GM18505 (cell line): Measurements from ENCODE around the gene SRPRB.

Source experiments
- ATAC-seq: cut with Tn5 transposase; IDR thresholded peaks from one replicate; pipeline ENCODE4 v1.9.1; 2021; ENCODE audit not compliant: unreplicated experiment
- POLR2A ChIP-seq: IDR thresholded peaks from 4 replicates; pipeline ENCODE4 v1.6.1; 2011; ENCODE audit warnings: borderline replicate concordance; ENCODE audit not compliant: insufficient read depth, insufficient read length; ENCODE audit errors: extremely low read depth

Gene SRPRB

DNA sequence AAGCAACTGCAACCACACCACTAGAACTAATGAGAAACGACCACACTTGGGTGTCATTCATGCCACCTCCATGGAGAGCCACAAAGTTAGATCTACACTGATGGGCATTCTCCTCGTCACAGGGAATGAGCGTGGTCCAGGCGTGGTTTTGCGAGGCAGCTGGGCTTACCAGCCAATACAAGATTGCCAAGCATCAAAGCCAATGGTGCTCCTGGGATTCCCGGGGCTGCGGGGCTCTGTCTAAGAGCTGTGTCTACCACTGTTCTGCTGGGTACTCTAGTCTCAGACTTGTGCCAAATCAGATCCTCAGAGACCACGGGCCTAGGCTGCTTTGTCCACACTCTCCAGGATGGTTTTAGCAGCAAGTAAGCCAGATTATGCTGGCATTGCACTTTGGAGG, 46.3 kb downstream of the SRPRB start:
- no peak for ATAC-seq
- peak; percentile 8 for TF ChIP-seq POLR2A

DNA sequence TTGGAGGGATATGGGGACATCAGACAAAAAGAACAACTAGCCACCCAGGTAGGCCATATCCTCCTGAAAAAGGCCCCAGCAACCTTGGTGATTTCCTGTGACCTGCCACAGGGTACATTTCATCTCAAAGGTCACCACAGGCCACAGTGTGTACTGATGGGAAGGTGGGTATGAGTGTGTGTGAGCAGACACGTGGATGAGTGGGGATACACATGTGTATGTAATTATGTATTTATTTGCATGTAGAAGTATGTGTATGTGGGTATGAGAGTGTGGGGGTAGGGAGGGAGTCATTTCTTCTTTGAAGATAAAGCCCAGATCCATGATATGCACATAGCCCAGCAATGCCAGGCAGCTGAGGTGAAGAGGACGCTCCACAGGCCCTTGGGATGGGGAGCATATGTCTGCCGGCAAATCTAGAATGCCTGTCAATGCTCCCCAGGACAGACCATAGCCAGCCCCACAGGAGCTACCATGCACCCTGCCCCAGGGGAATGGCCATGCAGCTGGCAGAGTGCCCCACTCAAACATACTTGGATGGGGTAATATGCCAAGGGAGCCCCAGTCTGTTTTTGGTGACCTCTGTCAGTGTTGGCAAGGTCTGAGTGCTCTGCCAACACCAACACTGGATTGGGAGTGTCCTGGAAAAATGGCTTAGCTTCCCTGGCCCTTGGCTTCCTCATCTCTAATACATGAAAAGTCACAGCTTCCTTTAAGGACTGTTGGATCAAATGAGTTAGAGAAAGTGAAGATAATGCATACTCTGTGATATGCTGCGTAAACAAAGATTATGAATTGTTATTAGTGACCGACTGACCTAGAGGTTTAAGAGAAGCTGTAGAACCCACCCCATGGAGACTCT, 47.7 kb downstream of the SRPRB start:
- TF ChIP-seq POLR2A: no peak
- ATAC-seq: no peak

DNA sequence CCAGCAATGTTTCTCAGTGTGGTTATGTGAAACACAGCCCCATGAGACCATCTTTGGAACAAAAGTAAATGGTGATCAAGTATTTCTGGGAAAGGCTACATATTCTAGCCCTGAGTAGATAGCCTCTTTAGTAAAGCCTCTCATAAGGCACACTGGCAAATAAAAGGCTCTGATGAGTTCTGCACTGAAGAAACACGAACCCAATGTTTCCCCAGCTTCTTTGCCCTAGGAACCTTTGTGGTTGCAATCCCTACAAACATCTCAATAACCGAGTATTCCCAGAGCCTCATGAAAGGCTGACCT, 48.3 kb downstream of the SRPRB start:
- ATAC-seq: no peak
- TF ChIP-seq POLR2A: no peak

DNA sequence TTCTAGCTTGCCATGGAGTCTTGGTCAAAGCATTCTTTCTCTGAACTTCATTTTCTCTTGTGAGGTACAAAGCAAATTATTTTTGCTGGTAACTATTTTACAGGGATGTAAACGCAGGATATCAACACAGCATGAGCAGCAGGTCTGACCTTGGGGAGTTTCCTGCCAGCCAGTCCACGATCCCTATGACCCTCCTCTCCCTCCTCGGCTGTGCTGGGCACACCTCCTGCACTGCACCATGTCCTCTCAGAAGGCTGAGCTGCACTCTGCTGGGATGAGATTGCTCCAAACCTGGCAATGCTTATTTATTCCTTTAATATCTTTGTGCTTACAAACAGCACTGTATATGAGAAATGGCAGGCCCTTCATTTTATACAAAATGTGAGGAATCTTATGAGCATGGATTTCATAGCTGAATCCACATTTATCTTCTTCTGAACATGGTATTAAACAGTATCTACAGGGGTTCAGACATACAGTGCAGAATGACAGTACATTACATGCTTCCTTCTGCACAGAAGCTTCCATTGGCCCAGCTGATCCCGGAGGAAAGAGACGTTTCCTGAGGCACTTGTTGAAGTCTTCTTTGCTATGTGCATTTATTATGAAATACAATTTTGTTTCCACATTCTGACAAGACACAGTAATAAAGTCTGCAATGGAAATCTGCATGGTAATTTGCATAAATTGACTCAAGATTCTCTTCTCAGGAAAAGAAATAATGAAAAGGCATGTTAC, 48.8 kb downstream of the SRPRB start:
- ATAC-seq: no peak
- TF ChIP-seq POLR2A: no peak

DNA sequence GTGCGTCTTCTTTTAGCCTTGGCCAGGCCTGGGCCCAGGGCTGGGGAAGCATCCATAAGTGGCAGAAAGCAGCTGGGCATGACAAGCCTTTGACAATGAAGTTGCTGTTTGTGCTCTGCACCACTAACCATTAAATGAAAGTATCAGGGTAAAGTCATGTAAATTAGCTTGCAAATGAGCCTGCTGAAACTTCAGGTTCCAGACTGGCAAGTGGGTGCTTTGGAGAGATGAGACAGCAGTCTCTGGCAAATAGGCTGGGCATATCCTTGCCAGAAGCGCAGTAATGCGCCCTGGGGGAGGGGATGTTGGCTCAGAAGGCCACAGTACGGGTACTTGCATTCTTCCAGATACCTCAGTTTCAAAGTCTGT, 49.4 kb downstream of the SRPRB start:
- TF ChIP-seq POLR2A: no peak
- no peak for ATAC-seq

DNA sequence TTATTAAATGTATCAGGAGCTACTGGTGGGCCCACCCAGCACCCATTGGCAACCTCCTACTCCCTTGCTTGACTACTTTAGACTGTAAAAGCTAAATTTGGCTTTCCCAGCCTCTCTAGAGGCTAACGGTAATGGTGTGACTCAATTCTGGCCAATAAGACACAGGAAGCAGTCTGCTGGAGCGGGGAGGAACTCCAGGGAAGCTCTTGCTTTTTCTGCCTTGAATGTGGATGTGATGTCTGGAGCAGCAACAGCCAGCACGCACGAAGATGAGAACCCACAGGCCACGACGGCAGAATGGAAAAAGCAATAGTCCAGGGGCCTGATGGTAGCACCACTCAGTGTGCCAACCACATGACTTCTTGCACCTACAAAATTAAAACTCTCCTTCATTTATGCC, 50.2 kb downstream of the SRPRB start:
- ATAC-seq: no peak
- no peak for TF ChIP-seq POLR2A

DNA sequence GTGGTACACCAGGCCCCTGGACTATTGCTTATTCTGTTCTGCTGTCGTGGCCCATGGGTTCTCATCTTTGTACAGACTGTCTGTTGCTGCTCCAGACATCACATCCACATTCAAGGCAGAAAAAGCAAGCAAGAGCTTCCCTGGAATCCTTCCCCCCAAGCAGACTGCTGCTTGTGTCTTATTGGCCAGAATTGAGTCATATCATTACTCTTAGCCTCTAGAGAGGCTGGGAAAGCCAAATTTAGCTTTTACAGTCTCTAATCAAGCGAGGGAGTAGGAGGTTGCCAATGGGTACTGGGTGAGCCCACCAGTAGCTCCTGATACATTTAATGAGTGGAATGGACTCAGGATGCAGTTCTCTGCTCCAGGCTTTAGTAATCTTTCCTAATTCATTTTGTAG, 50.7 kb downstream of the SRPRB start:
- ATAC-seq: no peak
- no peak for TF ChIP-seq POLR2A

DNA sequence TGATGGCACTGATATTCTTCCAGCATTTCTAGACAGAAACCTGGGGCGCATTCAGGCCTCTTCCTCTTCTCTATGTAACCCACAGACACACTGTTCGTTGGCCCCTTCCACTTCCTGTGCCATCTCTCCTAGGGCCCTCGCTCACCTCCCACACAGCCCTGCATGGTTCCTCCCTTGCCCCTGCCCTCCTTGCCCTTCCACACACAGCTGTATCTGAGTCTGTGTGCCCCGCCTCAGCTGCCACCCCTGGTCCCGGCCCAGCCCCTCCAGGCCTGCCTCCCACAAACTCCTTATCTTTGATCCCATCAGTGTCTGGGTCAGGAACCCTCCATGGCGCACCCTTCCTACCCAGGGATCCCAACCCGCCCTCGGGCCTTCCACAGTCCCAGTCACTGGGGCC, 52.2 kb downstream of the SRPRB start:
- ATAC-seq: no peak
- no peak for TF ChIP-seq POLR2A

DNA sequence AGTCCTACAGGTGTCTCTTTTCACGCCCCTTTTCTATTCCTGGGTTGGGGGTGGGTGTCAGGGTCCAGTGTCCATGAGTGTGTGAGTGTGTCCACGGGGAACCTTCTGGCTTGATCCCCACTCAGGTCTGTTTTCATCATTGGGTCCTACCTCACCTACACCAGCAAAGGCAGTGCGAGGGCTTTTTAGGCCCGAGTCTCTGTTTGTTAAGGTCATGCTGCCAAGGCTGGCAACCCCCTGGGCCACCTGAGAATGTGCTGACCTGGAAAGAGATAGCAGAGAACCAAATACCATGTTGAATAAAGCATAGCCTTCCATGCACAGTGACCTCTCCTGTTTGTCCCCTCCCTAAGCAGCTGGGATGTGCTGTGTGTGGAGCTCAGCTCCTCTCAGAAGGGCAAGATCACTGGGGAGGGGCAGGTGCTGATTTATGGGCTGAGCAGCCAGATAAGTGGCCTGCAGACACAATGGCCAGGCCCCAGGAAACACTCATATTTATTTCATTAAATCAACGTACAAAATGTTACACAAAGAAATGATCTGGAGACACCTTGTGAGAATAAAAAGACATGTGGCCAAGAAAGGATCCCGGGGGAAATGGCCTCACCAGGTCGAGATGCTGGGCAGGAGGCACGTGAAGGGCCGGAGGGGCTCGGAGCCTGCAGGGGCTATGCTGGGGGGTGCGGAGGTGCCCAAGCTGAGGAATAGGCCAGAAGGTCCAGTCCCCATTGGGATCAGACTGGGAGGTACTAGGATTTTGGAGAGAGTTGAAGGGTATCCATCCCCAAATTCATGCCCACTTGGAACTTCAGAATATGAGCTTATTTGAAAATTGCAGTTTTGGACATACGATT, 54.0 kb downstream of the SRPRB start:
- no peak for TF ChIP-seq POLR2A
- ATAC-seq: no peak

DNA sequence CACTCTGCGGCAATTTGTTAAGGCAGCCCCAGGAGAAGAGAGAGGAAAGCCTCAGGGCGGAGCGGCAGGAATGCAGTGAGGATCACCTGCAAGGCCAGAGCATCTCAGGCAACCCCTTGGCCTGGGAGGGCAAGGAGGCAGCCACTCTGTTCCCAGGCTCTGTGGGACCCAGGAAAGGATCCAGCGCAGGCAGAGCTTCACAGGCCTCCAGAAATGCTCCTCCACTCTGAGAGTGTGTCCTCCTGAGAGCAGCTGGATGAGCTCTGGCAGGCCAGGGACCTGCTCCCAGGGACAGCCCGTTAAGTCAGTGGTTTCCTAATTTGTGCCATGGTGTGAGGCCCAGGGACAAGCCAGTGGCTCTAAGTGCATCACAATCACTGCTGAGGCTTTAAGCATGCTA, 54.9 kb downstream of the SRPRB start:
- no peak for ATAC-seq
- TF ChIP-seq POLR2A: no peak

DNA sequence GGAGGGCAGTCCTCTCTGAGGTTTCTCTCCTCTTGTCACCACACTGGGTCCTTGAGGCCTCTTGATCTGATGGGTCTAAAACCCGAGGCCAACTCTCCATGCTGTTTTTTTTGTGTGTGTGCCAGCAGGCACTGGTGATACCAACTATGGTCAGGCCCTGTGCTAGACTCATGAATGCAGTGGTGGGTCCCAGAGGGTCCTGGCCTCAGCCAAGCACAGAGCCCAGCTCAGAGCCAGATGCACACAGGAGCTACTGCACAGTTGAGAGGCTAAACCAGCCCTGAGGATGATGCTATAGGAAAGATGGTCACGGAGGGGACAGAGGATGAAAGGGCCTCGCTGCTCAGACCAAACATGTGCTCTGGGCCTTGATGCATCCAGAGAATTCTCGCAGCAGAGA, 56.5 kb downstream of the SRPRB start:
- no peak for TF ChIP-seq POLR2A
- ATAC-seq: no peak

DNA sequence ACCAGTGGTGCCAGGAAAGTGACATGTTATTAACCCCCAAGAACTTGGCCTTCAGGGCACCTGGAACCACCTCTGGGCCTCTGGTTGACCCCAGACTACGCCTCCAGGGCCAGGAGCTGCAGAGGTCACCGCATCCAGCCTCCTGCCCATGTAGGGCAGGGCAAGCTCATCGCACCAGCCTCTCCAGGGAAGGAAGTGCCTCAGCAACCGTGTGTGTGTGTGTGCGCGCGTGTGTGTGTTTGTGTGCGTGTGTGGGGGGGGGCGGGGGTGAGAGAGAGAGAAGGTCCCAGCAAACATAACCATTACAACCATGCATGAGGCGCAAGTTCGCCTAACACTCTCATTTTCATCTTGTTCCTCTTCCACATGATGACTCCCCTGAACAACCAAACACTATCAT, 58.3 kb downstream of the SRPRB start:
- no peak for TF ChIP-seq POLR2A
- no peak for ATAC-seq

DNA sequence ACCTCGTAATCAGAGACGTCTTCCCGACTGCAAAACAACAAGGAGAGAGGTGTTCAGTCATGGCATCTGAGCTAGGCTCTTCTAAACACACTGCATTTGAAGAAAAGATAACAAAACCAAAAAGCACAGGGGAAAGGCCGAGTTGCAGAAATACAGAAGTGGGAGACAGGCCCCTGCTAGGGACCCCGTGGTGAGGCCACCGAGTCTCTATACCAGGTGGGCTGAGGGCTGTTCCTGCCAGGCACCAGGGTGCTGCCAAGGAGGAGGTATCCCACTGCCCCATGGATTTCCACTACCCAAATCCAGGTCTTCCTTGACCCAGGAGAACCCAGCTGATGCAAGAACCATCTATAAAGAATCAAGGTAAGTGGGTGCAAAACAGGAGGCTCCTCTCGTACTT, 59.0 kb downstream of the SRPRB start:
- ATAC-seq: no peak
- no peak for TF ChIP-seq POLR2A
